GM21381 (cell line): ENCODE data around the gene CFH.
"Not testable (repeated sequence)": the region's sequence is repeated elsewhere in the genome, so short reads cannot be mapped to it uniquely, and the experiment has no call there.

Source experiments
- ATAC-seq: cut with Tn5 transposase; IDR thresholded peaks from one replicate; pipeline ENCODE4 v1.9.1; 2021; ENCODE audit warnings: mild to moderate bottlenecking, moderate library complexity; ENCODE audit not compliant: unreplicated experiment

Gene CFH

GRCh38 chr1:196651637-196652215 is at the start of gene CFH:
TSS of gene CFH (plus strand) at chr1:196652043. CDS start at chr1:196652118, 75 bp downstream.
- no peak for ATAC-seq

GRCh38 chr1:196603651-196604050 is 48.2 kb upstream of the CFH start:
- no peak for ATAC-seq

- no peak for ATAC-seq
These were observed 43.9 kb upstream of the CFH start for GRCh38 chr1:196607981-196608380.

GRCh38 chr1:196608390-196609369 is 43.2 kb upstream of the CFH start, which contains the start of gene KCNT2:
TSS of gene KCNT2 (minus strand) at chr1:196608440. CDS start at chr1:196608309, 131 bp downstream.
- no peak for ATAC-seq

- no peak for ATAC-seq
These were observed 42.5 kb upstream of the CFH start for GRCh38 chr1:196609370-196609737.

- no peak for ATAC-seq
These were observed 40.0 kb upstream of the CFH start for GRCh38 chr1:196611873-196612272.

GRCh38 chr1:196619721-196620120 is 32.1 kb upstream of the CFH start:
- no peak for ATAC-seq

- ATAC-seq, result no peak
These were observed 28.8 kb upstream of the CFH start for GRCh38 chr1:196623079-196623478.

GRCh38 chr1:196628838-196629237 is 23.0 kb upstream of the CFH start:
- no peak for ATAC-seq

GRCh38 chr1:196637606-196638005 is 14.2 kb upstream of the CFH start:
- ATAC-seq, result no peak

- no peak for ATAC-seq
These were observed 13.4 kb upstream of the CFH start for GRCh38 chr1:196638466-196638865.

- ATAC-seq, result not testable (repeated sequence)
These were observed 12.6 kb upstream of the CFH start for GRCh38 chr1:196639291-196639690.

- ATAC-seq, result no peak
These were observed 10.9 kb upstream of the CFH start for GRCh38 chr1:196640976-196641375.

- no peak for ATAC-seq
These were observed 1.9 kb upstream of the CFH start for GRCh38 chr1:196649990-196650389.

- no peak for ATAC-seq
These were observed 1.4 kb upstream of the CFH start for GRCh38 chr1:196650403-196650802.

GRCh38 chr1:196651079-196651478 is 764 bp upstream of the CFH start:
- ATAC-seq, result no peak

GRCh38 chr1:196654271-196654670 is 2.4 kb downstream of the CFH start:
- no peak for ATAC-seq

GRCh38 chr1:196655071-196655470 is 3.2 kb downstream of the CFH start:
- ATAC-seq, result no peak

GRCh38 chr1:196655494-196655893 is 3.7 kb downstream of the CFH start:
- ATAC-seq, result no peak

GRCh38 chr1:196659471-196659870 is 7.6 kb downstream of the CFH start:
- no peak for ATAC-seq

- ATAC-seq, result no peak
These were observed 8.4 kb downstream of the CFH start for GRCh38 chr1:196660272-196660671.

- peak; percentile 84 for ATAC-seq
These were observed 9.0 kb downstream of the CFH start for GRCh38 chr1:196660852-196661251.
